Islet of Langerhans (tissue), 1 donor: Measurements from ENCODE around the gene OLFM1.
"Not testable (repeated sequence)": the region's sequence is repeated elsewhere in the genome, so short reads cannot be mapped to it uniquely, and the experiment has no call there.

Experiments used
- FAIRE-seq: peaks from one replicate; lab custom pipeline; 2011; peaks lifted over from hg19 to GRCh38; lab: Jason Lieb, UNC

Gene OLFM1

GRCh38 chr9:135155396-135155795, 67.9 kb downstream of the OLFM1 start:
- no peak for FAIRE-seq

DNA sequence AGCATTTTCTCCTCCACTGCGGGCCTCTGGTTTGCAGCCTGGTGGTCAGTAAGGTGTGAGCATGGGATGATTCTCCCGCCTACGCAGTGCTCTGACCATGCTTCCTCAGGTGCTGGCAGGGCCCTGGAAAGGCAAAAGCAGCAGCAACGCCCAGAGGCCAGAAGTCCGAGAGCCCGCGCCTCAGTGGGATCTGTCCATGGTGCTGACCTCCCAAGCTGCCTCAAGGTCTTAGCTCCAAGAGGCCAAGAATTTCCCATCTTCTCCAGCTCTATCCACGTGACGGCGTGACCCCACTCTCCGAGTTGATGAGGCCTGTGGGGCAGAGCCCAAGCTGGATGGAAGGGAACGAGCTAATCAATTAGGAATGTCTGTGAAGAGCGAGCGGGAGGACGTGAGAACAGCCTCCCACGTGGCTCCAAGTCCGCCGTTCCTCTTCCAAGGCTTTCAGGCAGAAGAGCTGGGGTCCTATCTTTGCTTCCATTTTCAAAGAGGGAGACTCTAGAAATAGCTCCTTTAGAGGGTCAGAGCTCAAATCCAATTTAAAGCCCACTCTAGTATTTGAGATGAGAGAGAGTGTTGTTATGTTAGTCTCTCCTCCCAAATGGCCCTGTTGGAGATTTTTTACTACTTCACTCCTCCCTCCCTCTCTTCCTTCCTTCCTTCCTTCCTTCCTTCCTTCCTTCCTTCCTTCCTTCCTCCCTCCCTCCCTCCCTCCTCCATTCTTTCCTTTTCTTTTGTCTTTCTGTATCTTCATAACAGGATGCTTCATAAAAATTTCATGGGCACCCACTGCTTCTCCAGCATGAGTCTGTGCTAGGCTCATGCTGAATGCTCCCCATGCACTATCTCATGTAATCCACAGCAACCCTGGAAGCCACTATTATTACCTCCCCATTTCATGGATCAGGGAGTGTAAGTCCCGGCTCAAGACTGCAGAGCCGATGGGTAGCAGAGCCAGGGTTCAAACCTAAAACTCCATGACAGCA, 69.3 kb downstream of the OLFM1 start:
- FAIRE-seq: no peak

DNA sequence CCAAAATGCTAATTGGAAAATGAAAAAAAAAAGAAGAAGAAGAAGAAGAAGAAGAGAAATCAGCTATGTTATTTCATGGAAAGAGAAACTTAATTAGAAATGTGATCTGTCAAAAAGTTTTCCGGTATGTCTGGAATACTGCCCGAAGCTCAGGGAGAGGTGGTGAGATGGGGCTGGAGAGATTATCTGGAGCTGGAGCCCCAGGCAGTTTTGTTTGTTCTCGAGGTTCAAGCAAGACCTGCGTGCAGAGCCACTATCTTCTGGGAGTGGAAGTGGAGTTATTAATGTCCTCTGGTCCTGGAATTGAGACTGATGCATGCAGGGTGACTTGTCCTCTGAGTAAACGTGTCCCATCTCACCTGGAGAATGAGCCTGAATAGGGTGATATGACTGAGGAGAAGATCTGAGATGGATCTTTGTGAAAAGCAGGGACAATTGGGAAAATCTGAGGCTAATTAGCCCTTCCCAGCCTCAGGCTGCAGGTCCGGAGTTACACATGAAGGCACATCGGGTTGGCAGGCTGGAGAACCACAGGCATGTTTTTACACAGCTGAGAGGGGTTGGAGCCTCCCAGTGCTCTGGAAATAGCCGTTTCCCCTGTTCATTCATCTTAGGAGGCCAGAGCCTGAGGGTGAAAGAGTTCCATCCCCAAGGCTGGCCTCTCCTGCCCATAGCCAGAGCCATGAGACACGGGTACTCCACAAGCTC, 70.5 kb downstream of the OLFM1 start:
- no peak for FAIRE-seq

GRCh38 chr9:135158564-135158937, 71.1 kb downstream of the OLFM1 start:
- no peak for FAIRE-seq

DNA sequence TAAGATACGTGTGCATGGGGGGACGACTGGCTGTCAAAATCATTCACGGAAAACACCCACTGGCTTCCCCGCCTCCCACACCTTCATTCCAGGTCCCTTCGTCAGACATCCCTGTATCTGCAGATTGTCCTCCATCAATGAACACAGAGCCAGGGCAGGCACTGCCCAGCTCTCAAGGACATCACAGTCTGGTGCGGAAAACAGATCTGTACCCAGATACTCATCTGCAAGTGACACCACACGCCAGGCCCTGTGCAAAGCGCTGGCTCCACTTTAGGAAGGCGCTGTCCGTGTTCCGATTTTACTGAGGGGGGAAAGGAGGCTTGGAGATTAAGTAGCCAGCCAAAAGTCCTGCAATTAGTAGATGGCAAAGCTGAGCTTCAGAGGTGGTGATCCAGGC, 72.3 kb downstream of the OLFM1 start:
- FAIRE-seq: no peak

- no peak for FAIRE-seq
These were observed 73.4 kb downstream of the OLFM1 start for GRCh38 chr9:135160862-135161261.

DNA sequence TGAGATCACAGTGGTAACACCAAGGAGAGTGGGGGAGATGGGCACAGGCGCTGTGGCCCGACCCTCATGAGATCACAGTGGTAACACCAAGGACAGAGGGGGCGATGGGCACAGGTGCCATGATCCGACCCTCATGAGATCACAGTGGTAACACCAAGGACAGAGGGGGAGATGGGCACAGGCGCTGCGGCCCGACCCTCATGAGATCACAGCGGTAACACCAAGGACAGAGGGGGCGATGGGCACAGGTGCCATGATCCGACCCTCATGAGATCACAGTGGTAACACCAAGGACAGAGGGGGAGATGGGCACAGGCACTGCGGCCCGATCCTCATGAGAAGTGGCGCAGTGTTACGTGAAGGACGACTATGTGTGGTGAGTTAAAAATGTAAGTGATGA, 75.1 kb downstream of the OLFM1 start:
- not testable (repeated sequence) for FAIRE-seq

DNA sequence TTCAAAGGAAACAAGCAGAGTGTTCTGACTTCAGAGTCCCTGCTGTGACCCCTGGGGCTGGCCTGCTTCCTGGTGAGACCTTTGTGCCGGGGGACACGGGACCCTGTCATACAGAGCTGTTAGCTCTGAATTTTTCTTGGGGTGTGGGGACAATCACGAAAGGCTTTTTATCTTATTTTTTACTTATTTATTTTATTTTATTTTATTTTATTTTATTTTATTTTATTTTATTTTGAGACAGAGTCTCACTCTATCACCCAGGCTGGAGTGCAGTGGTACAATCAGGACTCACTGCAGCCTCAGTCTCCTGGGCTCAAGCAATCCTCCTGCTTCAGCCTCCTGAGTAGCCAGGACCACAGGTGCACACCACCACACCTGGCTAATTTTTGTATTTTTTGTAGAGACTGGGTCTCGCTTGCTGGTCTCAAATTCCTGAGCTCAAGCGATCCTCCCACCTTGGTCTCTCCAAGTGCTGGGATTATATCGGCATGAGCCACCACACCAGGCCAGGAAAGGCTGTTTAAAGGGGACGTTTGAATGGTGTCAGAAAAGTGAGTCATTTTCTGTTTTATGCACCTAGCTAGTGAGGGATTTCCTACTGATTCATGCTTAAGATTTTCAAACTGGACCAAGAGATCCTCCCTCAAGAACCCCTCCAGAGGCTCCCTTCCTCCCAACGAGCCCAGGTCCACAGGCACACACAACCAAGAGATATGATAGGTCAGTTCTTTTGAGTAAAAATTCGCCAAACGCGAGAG, 75.7 kb downstream of the OLFM1 start:
- FAIRE-seq: no peak

GRCh38 chr9:135164036-135164435, 76.6 kb downstream of the OLFM1 start:
- no peak for FAIRE-seq

GRCh38 chr9:135165003-135165711, 77.7 kb downstream of the OLFM1 start:
- no peak for FAIRE-seq

GRCh38 chr9:135165756-135166519, 78.5 kb downstream of the OLFM1 start:
- FAIRE-seq: no peak

GRCh38 chr9:135166565-135166964, 79.1 kb downstream of the OLFM1 start:
- FAIRE-seq: no peak

GRCh38 chr9:135167356-135167755, 79.9 kb downstream of the OLFM1 start:
- FAIRE-seq: no peak

- no peak for FAIRE-seq
These were observed 80.6 kb downstream of the OLFM1 start for GRCh38 chr9:135167849-135168655.

GRCh38 chr9:135169709-135170226, 82.3 kb downstream of the OLFM1 start:
- FAIRE-seq: no peak

DNA sequence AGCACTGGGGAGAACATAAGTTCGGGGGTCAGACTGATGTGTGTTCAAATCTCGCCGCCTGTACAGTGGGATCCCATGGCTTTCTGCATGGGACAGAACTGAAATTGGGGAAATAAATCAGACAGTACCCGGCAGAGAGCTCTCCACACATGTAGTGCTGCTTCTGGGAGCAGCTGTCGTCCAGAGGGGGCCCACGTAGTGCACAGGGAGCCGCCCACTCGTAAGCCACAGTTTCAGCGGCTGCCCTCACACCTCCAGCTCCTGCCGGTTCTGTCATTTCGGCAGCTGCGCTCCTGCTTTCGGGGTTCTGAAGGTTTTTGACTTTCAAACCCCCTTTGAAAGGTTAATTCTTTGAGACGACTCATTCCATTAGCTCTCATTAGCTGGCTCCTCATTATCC, 83.1 kb downstream of the OLFM1 start:
- no peak for FAIRE-seq
